IgD-negative memory B cell (primary cell): ENCODE data around the gene ARHGEF19. TPM values are rescaled to one million over a fixed set of nuclear protein-coding genes. Genes with fewer than 3 reads are reported as not detected.
A peak's percentile ranks its signal among the peaks of the same experiment; 100 is the strongest.

Source experiments
- H3K27ac Mint-ChIP-seq, 3 donors: one replicate each; pipeline ENCODE4 v1.8.0; 2020 to 2022; ENCODE audit warnings: mild to moderate bottlenecking in 3 of 3, mixed read lengths in 3 of 3, moderate library complexity in 1 of 3
- H3K27me3 Mint-ChIP-seq: one replicate; pipeline ENCODE4 v1.8.0; 2021; ENCODE audit warnings: mixed read lengths
- H3K36me3 Mint-ChIP-seq: one replicate; pipeline ENCODE4 v1.8.0; 2020; ENCODE audit warnings: mild to moderate bottlenecking, mixed read lengths
- H3K4me1 Mint-ChIP-seq, 3 donors: one replicate each; pipeline ENCODE4 v1.8.0; 2020 to 2022; ENCODE audit warnings: mixed read lengths in 3 of 3, mild to moderate bottlenecking in 1 of 3
- H3K4me3 Mint-ChIP-seq, 4 donors: one replicate each; pipeline ENCODE4 v1.8.0; 2020 to 2022; ENCODE audit warnings: mild to moderate bottlenecking in 4 of 4, mixed read lengths in 4 of 4, moderate library complexity in 3 of 4
- H3K9me3 Mint-ChIP-seq, 3 donors: one replicate each; pipeline ENCODE4 v1.8.0; 2020 to 2021; ENCODE audit warnings: mixed read lengths in 3 of 3, mild to moderate bottlenecking in 1 of 3
- polyA plus RNA-seq: library from polyadenylated mRNA; unstranded; fragments of 300-500 nt; fragmentation: Illumina TruSeq; gene quantifications from one replicate; pipeline ENCODE4 v1.2.3, GENCODE V29; 2021

The ARHGEF19 gene
- polyA plus RNA-seq, 1 donor from 2014 or later = 10.5 TPM

GRCh38 chr1:16178596-16179497 is 33.6 kb downstream of the ARHGEF19 start:
- Mint-ChIP-seq H3K27ac (peak overlapping the region in 1 of 3 donors; percentile 77), H3K4me3 (no peak overlapping the region), H3K9me3 (no peaks in the 10 kb centered on the region), H3K36me3 (no peaks in the 10 kb centered on the region), H3K4me1 (no peaks in the 10 kb centered on the region), H3K27me3 (peaks cover 14% of the 10 kb centered on the region)

GRCh38 chr1:16177306-16177705 is 35.1 kb downstream of the ARHGEF19 start:
- Mint-ChIP-seq H3K27ac (peak overlapping the region in 1 of 3 donors; percentile 63), H3K36me3 (no peaks in the 10 kb centered on the region)

GRCh38 chr1:16176653-16177052 is 35.8 kb downstream of the ARHGEF19 start:
- H3K27me3 Mint-ChIP-seq = peaks cover 13% of the 10 kb centered on the region
- H3K9me3 Mint-ChIP-seq = no peaks in the 10 kb centered on the region
- no peaks in the 10 kb centered on the region for H3K4me1 Mint-ChIP-seq
- no peak overlapping the region for H3K4me3 Mint-ChIP-seq
- H3K36me3 Mint-ChIP-seq = no peaks in the 10 kb centered on the region
- H3K27ac Mint-ChIP-seq = no peak overlapping the region

More at GRCh38 chr1:16177306-16177705, 35.1 kb downstream of the ARHGEF19 start:
- H3K4me3 Mint-ChIP-seq = no peak overlapping the region
- no peaks in the 10 kb centered on the region for H3K9me3 Mint-ChIP-seq
- H3K27me3 Mint-ChIP-seq = peaks cover 14% of the 10 kb centered on the region
- H3K4me1 Mint-ChIP-seq = no peaks in the 10 kb centered on the region

GRCh38 chr1:16175610-16176553 is 36.6 kb downstream of the ARHGEF19 start:
- no peaks in the 10 kb centered on the region for H3K4me1 Mint-ChIP-seq
- H3K27ac Mint-ChIP-seq = no peak overlapping the region
- H3K27me3 Mint-ChIP-seq = peaks cover 13% of the 10 kb centered on the region
- no peaks in the 10 kb centered on the region for H3K9me3 Mint-ChIP-seq
- no peaks in the 10 kb centered on the region for H3K36me3 Mint-ChIP-seq
- H3K4me3 Mint-ChIP-seq = no peak overlapping the region

- no peaks in the 10 kb centered on the region for H3K4me1 Mint-ChIP-seq
- no peak overlapping the region for H3K4me3 Mint-ChIP-seq
- no peaks in the 10 kb centered on the region for H3K9me3 Mint-ChIP-seq
- no peaks in the 10 kb centered on the region for H3K36me3 Mint-ChIP-seq
- no peak overlapping the region for H3K27ac Mint-ChIP-seq
- peaks cover 11% of the 10 kb centered on the region for H3K27me3 Mint-ChIP-seq
Measured at GRCh38 chr1:16174886-16175598, 37.4 kb downstream of the ARHGEF19 start.

GRCh38 chr1:16174261-16174868 is 38.1 kb downstream of the ARHGEF19 start:
- Mint-ChIP-seq H3K9me3 (no peaks in the 10 kb centered on the region), H3K4me3 (no peak overlapping the region), H3K4me1 (peaks cover 0 to 1% (median under 1%) of the 10 kb centered on the region in 3 donors), H3K27me3 (peaks cover 9% of the 10 kb centered on the region), H3K27ac (no peak overlapping the region), H3K36me3 (no peaks in the 10 kb centered on the region)

GRCh38 chr1:16173447-16174260 is 38.8 kb downstream of the ARHGEF19 start:
- Mint-ChIP-seq H3K9me3 (no peaks in the 10 kb centered on the region), H3K4me1 (peaks cover under 1 to 8% (median 6%) of the 10 kb centered on the region in 3 donors), H3K27ac (peak overlapping the region in 1 of 3 donors; percentile 92), H3K27me3 (peaks cover 7% of the 10 kb centered on the region), H3K4me3 (no peak overlapping the region), H3K36me3 (no peaks in the 10 kb centered on the region)

GRCh38 chr1:16172964-16173446 is 39.4 kb downstream of the ARHGEF19 start:
- peak overlapping the region in 1 of 3 donors; percentile 92 for H3K27ac Mint-ChIP-seq
- H3K4me3 Mint-ChIP-seq = no peak overlapping the region
- H3K27me3 Mint-ChIP-seq = peaks cover 6% of the 10 kb centered on the region
- H3K4me1 Mint-ChIP-seq = peaks cover 2 to 12% (median 8%) of the 10 kb centered on the region in 3 donors
- no peaks in the 10 kb centered on the region for H3K9me3 Mint-ChIP-seq
- no peaks in the 10 kb centered on the region for H3K36me3 Mint-ChIP-seq

GRCh38 chr1:16172218-16172830 is 40.1 kb downstream of the ARHGEF19 start:
- Mint-ChIP-seq H3K27ac (no peak overlapping the region), H3K4me3 (no peak overlapping the region)

GRCh38 chr1:16171314-16172151 is 40.9 kb downstream of the ARHGEF19 start:
- no peaks in the 10 kb centered on the region for H3K9me3 Mint-ChIP-seq
- no peaks in the 10 kb centered on the region for H3K36me3 Mint-ChIP-seq
- H3K27ac Mint-ChIP-seq = no peak overlapping the region
- no peak overlapping the region for H3K4me3 Mint-ChIP-seq
- H3K27me3 Mint-ChIP-seq = no peaks in the 10 kb centered on the region
- H3K4me1 Mint-ChIP-seq = peaks cover 2 to 12% (median 8%) of the 10 kb centered on the region in 3 donors

More at GRCh38 chr1:16172218-16172830, 40.1 kb downstream of the ARHGEF19 start:
- peaks cover 2 to 12% (median 8%) of the 10 kb centered on the region in 3 donors for H3K4me1 Mint-ChIP-seq
- no peaks in the 10 kb centered on the region for H3K9me3 Mint-ChIP-seq
- peaks cover 2% of the 10 kb centered on the region for H3K27me3 Mint-ChIP-seq
- no peaks in the 10 kb centered on the region for H3K36me3 Mint-ChIP-seq

GRCh38 chr1:16170283-16170673 is 42.2 kb downstream of the ARHGEF19 start:
- H3K36me3 Mint-ChIP-seq = no peaks in the 10 kb centered on the region
- no peak overlapping the region for H3K27ac Mint-ChIP-seq
- H3K27me3 Mint-ChIP-seq = no peaks in the 10 kb centered on the region
- H3K9me3 Mint-ChIP-seq = no peaks in the 10 kb centered on the region
- H3K4me3 Mint-ChIP-seq = peak overlapping the region in 1 of 4 donors; percentile 42
- H3K4me1 Mint-ChIP-seq = peaks cover 8 to 12% (median 8%) of the 10 kb centered on the region in 3 donors

- no peaks in the 10 kb centered on the region for H3K36me3 Mint-ChIP-seq
- no peaks in the 10 kb centered on the region for H3K27me3 Mint-ChIP-seq
- H3K27ac Mint-ChIP-seq = peak overlapping the region in 1 of 3 donors; percentile 87
- H3K4me3 Mint-ChIP-seq = peak overlapping the region; percentile 72 to 88 (median 82)
- H3K4me1 Mint-ChIP-seq = peaks cover 8 to 16% (median 12%) of the 10 kb centered on the region in 3 donors
- no peaks in the 10 kb centered on the region for H3K9me3 Mint-ChIP-seq
Measured at GRCh38 chr1:16168622-16169360, 43.7 kb downstream of the ARHGEF19 start.
